Measurements from ENCODE around the gene GOLT1A. TPM values are rescaled to one million over a fixed set of nuclear protein-coding genes. Genes with fewer than 3 reads are reported as not detected.

The GOLT1A gene
- total RNA-seq, 4 donors from 2014 or later = 1.1 to 1.3 TPM; not detected in 2

DNA sequence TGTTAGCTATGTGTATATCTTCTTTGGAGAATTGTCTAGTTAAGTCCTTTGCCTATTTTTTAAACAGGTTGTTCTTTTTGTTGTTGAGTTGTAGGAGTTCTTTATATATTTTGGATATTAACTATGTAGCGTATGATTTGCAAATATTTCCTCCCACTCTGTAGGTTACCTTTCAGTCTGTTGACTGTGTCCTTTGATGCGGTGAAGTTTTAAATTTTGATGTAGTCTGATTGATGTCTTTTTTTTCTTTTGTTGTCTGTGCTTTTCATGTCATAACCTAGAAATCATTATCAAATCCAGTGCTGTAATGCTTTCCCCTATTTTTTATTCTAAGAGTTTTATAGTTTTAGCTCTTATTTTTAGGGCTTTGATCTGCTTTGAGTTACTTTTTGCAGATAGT, 8.8 kb downstream of the GOLT1A start:
- H3K9me3 ChIP-seq = no peaks in the 10 kb centered on the region
- H3K4me1 ChIP-seq = peaks cover 0 to 6% of the 10 kb centered on the region in 2 donors
- H3K27me3 ChIP-seq = peaks cover 0 to 6% (median 3%) of the 10 kb centered on the region in 3 donors
- ATAC-seq (no peak), DNase-seq (no peak)
- H3K4me3 ChIP-seq = no peak overlapping the region
- TF ChIP-seq POLR2A (IDR thresholded peaks at IDR 0.05) = no peak
- TF ChIP-seq, protein P1, sequence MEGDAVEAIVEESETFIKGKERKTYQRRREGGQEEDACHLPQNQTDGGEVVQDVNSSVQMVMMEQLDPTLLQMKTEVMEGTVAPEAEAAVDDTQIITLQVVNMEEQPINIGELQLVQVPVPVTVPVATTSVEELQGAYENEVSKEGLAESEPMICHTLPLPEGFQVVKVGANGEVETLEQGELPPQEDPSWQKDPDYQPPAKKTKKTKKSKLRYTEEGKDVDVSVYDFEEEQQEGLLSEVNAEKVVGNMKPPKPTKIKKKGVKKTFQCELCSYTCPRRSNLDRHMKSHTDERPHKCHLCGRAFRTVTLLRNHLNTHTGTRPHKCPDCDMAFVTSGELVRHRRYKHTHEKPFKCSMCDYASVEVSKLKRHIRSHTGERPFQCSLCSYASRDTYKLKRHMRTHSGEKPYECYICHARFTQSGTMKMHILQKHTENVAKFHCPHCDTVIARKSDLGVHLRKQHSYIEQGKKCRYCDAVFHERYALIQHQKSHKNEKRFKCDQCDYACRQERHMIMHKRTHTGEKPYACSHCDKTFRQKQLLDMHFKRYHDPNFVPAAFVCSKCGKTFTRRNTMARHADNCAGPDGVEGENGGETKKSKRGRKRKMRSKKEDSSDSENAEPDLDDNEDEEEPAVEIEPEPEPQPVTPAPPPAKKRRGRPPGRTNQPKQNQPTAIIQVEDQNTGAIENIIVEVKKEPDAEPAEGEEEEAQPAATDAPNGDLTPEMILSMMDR (IDR thresholded peaks at IDR 0.05 in 4 of 5, conservative IDR thresholded peaks at IDR 0.05 in 1 of 5) = no peak
- H3K36me3 ChIP-seq = no peaks in the 10 kb centered on the region
- H3K27ac ChIP-seq = no peak overlapping the region
- in situ Hi-C loops (cut with MboI; ENCODE audit: low sequenced_read_pairs in 4 of 4) (loop anchor here (5.0 to 25.0 kb wide), 2 partner anchors 38 to 157 kb away; partner anchors contain the start of genes REN (in 3 of the 4) and PLEKHA6 (in 1 of the 4)), intact Hi-C loops (cut with DNase I; ENCODE audit: low total_unique reads) (loop anchor here (5.0 kb wide), 1 partner anchor 343 kb away; the partner anchor contains the start of gene SNRPE)

DNA sequence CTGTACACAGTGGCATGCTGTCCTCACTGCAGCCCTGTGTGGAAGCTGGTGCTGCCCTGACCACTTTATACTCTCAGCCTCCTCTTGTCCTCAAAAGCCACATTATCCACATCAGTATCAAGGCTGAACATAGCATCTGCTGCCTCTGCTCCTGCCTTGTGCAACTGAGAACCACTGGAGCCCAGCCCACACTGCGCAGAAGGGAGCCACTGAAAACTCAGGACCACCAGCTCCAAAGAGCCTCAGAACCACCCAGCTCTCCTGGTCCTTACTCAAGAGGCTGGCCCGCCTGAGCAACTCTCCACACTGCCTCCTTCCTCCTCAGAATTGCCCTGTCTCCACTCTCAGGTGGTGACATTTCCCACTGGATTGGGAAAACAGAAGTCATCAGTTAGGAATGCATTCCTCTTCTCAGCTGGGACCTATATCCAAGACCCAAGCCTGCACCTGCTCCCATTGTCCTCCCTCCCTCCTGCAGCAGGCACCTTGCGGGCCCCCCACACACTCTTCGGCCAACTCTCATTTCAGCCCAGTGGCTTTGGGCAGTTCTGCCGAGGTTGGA, 10.5 kb downstream of the GOLT1A start:
- Histone ChIP-seq H3K9me3 (no peaks in the 10 kb centered on the region), H3K4me3 (no peak overlapping the region), H3K4me1 (peaks cover 14 to 23% of the 10 kb centered on the region in 2 donors), H3K27ac (no peak overlapping the region), H3K27me3 (peaks cover 0 to 6% (median 3%) of the 10 kb centered on the region in 3 donors), H3K36me3 (no peaks in the 10 kb centered on the region)
- DNase-seq = no peak
- in situ Hi-C loops (cut with MboI; ENCODE audit: low sequenced_read_pairs in 4 of 4) = loop anchor here in 2 of 4 donors (5.0 to 25.0 kb wide), 2 partner anchors 36 to 159 kb away; partner anchors contain the start of genes PLEKHA6 (in 1 of the 2) and REN (in 1 of the 2)
- intact Hi-C loops (cut with DNase I; ENCODE audit: low total_unique reads) = no loop called here
- TF ChIP-seq POLR2A (IDR thresholded peaks at IDR 0.05) = no peak
- TF ChIP-seq, protein P1 (IDR thresholded peaks at IDR 0.05 in 4 of 5, conservative IDR thresholded peaks at IDR 0.05 in 1 of 5) = no peak
- no peak for ATAC-seq

DNA sequence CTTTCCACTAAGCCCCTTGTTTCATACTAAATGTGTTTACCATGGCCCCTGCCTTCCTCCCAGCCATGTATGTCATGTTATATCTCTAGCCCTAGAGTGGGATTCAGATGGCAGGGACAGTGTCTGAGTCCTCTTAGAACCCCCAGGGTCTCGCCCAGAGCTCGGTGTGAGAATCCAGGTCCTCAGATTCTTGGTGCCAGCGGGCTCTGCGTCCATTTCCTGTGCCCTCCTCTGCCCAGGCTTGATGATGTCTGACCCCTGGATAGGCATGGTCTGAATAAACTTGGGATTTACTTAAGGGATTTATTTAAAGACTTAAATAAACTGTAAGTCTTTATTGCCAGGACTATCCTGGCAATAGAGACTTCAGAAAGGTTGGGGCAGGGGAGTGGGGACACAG, 11.3 kb downstream of the GOLT1A start:
- intact Hi-C loops (cut with DNase I; ENCODE audit: low total_unique reads) = no loop called here
- TF ChIP-seq, protein P1 (IDR thresholded peaks at IDR 0.05 in 4 of 5, conservative IDR thresholded peaks at IDR 0.05 in 1 of 5) = no peak

DNA sequence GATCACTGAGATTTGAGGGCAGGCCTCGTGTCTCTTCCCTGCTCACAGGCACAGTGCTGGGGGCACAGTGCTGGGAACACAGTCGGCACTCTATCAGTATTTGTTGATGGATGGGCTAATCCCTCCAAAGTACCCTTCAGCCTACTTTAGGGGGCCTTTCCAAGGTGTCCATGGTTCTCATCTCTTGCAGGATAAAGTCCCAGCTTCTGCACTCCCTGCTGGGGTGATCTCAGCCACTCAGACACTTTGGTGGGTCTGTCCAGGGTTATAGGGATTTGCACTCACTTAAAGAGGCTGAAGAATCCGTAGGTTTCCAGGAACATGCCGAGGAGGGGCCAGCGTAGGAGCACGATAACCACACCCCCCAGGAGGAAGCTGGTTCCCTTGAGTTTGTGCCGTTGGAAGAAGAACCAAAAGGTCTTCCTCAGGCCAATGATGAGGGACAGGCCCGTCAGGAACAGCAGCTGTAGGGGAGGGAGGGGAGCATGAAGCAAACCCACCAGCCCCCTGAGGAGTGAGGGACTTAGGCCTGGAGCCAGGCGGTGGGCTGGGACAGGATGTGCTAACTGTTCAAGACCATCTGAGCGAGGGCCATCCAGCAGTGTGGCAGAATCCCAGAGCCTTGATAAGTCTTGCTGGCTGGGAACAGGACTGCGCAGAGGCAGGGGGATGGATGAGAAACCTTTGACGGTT, 12.3 kb downstream of the GOLT1A start:
- peaks cover 16 to 26% of the 10 kb centered on the region in 2 donors for H3K4me1 ChIP-seq
- intact Hi-C loops (cut with DNase I; ENCODE audit: low total_unique reads) (no loop called here), in situ Hi-C loops (cut with MboI; ENCODE audit: low sequenced_read_pairs in 4 of 4) (loop anchor here in 2 of 4 donors (5.0 to 25.0 kb wide), 2 partner anchors 34 to 161 kb away; partner anchors contain the start of genes PLEKHA6 (in 1 of the 2) and REN (in 1 of the 2))
- TF ChIP-seq, protein P1 (IDR thresholded peaks at IDR 0.05 in 4 of 5, conservative IDR thresholded peaks at IDR 0.05 in 1 of 5) = no peak
- no peak for TF ChIP-seq POLR2A (IDR thresholded peaks at IDR 0.05)
- ATAC-seq = no peak
- no peaks in the 10 kb centered on the region for H3K9me3 ChIP-seq
- H3K27me3 ChIP-seq = peaks cover 0 to 6% (median 3%) of the 10 kb centered on the region in 3 donors
- H3K27ac ChIP-seq = no peak overlapping the region
- DNase-seq = no peak
- no peak overlapping the region for H3K4me3 ChIP-seq
- H3K36me3 ChIP-seq = no peaks in the 10 kb centered on the region

More for the DNA sequence above, 11.3 kb downstream of the GOLT1A start:
- H3K9me3 ChIP-seq = no peaks in the 10 kb centered on the region
- H3K4me3 ChIP-seq = no peak overlapping the region
- H3K27ac ChIP-seq = no peak overlapping the region
- H3K27me3 ChIP-seq = peaks cover 0 to 6% (median 3%) of the 10 kb centered on the region in 3 donors
- no peak for DNase-seq
- no peak for ATAC-seq
- in situ Hi-C loops (cut with MboI; ENCODE audit: low sequenced_read_pairs in 4 of 4) = loop anchor here in 2 of 4 donors (5.0 to 25.0 kb wide), 2 partner anchors 35 to 160 kb away; partner anchors contain the start of genes PLEKHA6 (in 1 of the 2) and REN (in 1 of the 2)
- H3K36me3 ChIP-seq = no peaks in the 10 kb centered on the region
- peaks cover 16 to 26% of the 10 kb centered on the region in 2 donors for H3K4me1 ChIP-seq
